HG02852 (cell line): Measurements from ENCODE around the gene FBLL1.
"Not testable (repeated sequence)": the region's sequence is repeated elsewhere in the genome, so short reads cannot be mapped to it uniquely, and the experiment has no call there.

Experiments
- ATAC-seq: cut with Tn5 transposase; IDR thresholded peaks from one replicate; pipeline ENCODE4 v1.9.1; 2021; ENCODE audit warnings: mild to moderate bottlenecking, moderate library complexity; ENCODE audit not compliant: unreplicated experiment

Gene FBLL1

GRCh38 chr5:168528521-168529373 lies at the start of gene FBLL1:
TSS of gene FBLL1 (plus strand) at chr5:168529305. CDS start at chr5:168529505, 200 bp downstream.
- ATAC-seq = no peak

- no peak for ATAC-seq
Measured at GRCh38 chr5:168480601-168481000, 48.5 kb upstream of the FBLL1 start.

- ATAC-seq = peak; percentile 96
Measured at GRCh38 chr5:168481330-168481788, 47.7 kb upstream of the FBLL1 start.

- ATAC-seq = no peak
Measured at GRCh38 chr5:168482361-168482760, 46.7 kb upstream of the FBLL1 start.

GRCh38 chr5:168486136-168486879 lies 42.8 kb upstream of the FBLL1 start, which contains the start of gene RARS1:
TSS of gene RARS1 (plus strand) at chr5:168486471. CDS start at chr5:168486499, 28 bp downstream.
- ATAC-seq = peak; percentile 80

- ATAC-seq = no peak
Measured at GRCh38 chr5:168489059-168489458, 40.0 kb upstream of the FBLL1 start.

- no peak for ATAC-seq
Measured at GRCh38 chr5:168494057-168494555, 35.0 kb upstream of the FBLL1 start.

- no peak for ATAC-seq
Measured at GRCh38 chr5:168502563-168503237, 26.4 kb upstream of the FBLL1 start.

GRCh38 chr5:168513861-168514428 lies 15.2 kb upstream of the FBLL1 start:
- no peak for ATAC-seq

- no peak for ATAC-seq
Measured at GRCh38 chr5:168525856-168526255, 3.2 kb upstream of the FBLL1 start.

- ATAC-seq = no peak
Measured at GRCh38 chr5:168527756-168528295, 1.3 kb upstream of the FBLL1 start.

- no peak for ATAC-seq
Measured at GRCh38 chr5:168529374-168530234, 499 bp downstream of the FBLL1 start.

GRCh38 chr5:168530621-168531150 lies 1.6 kb downstream of the FBLL1 start:
- ATAC-seq = no peak

- no peak for ATAC-seq
Measured at GRCh38 chr5:168531191-168531590, 2.1 kb downstream of the FBLL1 start.

- no peak for ATAC-seq
Measured at GRCh38 chr5:168531987-168532864, 3.1 kb downstream of the FBLL1 start.

- not testable (repeated sequence) for ATAC-seq
Measured at GRCh38 chr5:168534351-168534750, 5.2 kb downstream of the FBLL1 start.

- no peak for ATAC-seq
Measured at GRCh38 chr5:168537176-168537575, 8.1 kb downstream of the FBLL1 start.

GRCh38 chr5:168549554-168549953 lies 20.4 kb downstream of the FBLL1 start:
- ATAC-seq = no peak
